GM23248 (cell line): Measurements from ENCODE around the gene MXD3. TPM values are rescaled to one million over a fixed set of nuclear protein-coding genes. Genes with fewer than 3 reads are reported as not detected.

Source experiments
- DNase-seq: peaks from one replicate; pipeline ENCODE4 v3.0.0-alpha.2; 2015
- H2AFZ ChIP-seq: fragments of 200-600 bp; sonication (generic); 2 replicates; pipeline ENCODE4 v1.6.1; 2016; ENCODE audit warnings: antibody characterized with exemption
- H3F3A ChIP-seq: fragments of 200-600 bp; sonication (generic); 2 replicates; pipeline ENCODE4 v1.6.1; 2016; ENCODE audit warnings: mild to moderate bottlenecking, antibody characterized with exemption, mixed run types; ENCODE audit not compliant: insufficient read depth
- H3K27ac ChIP-seq: fragments of 200-600 bp; sonication (generic); 2 replicates; pipeline ENCODE4 v1.5.1; 2016; ENCODE audit warnings: mild to moderate bottlenecking
- H3K27me3 ChIP-seq: fragments of 200-600 bp; sonication (generic); replicated peaks from 2 replicates; pipeline ENCODE4 v1.6.1; 2016; ENCODE audit warnings: mild to moderate bottlenecking; ENCODE audit not compliant: insufficient read depth
- H3K36me3 ChIP-seq: fragments of 200-600 bp; sonication (generic); 2 replicates; pipeline ENCODE4 v1.6.1; 2016; ENCODE audit warnings: low read depth, mild to moderate bottlenecking
- H3K4me1 ChIP-seq: fragments of 200-600 bp; sonication (generic); 2 replicates; pipeline ENCODE4 v1.6.1; 2016; ENCODE audit warnings: mild to moderate bottlenecking; ENCODE audit not compliant: insufficient read depth
- H3K4me2 ChIP-seq: fragments of 200-600 bp; sonication (generic); one replicate; pipeline ENCODE4 v1.6.1; 2016; ENCODE audit warnings: mild to moderate bottlenecking; ENCODE audit not compliant: unreplicated experiment
- H3K4me3 ChIP-seq: fragments of 200-600 bp; sonication (generic); 2 replicates; pipeline ENCODE4 v1.5.1; 2016; ENCODE audit warnings: mild to moderate bottlenecking
- H3K79me2 ChIP-seq: fragments of 200-600 bp; sonication (generic); 2 replicates; pipeline ENCODE4 v1.6.1; 2016; ENCODE audit warnings: mild to moderate bottlenecking; ENCODE audit not compliant: insufficient read depth
- H3K9ac ChIP-seq: fragments of 200-600 bp; sonication (generic); 2 replicates; pipeline ENCODE4 v1.6.1; 2016; ENCODE audit warnings: mild to moderate bottlenecking
- H3K9me2 ChIP-seq: fragments of 200-600 bp; sonication (generic); 2 replicates; pipeline ENCODE4 v1.6.1; 2016; ENCODE audit warnings: mixed run types, mild to moderate bottlenecking, moderate library complexity; ENCODE audit not compliant: insufficient read depth
- H3K9me3 ChIP-seq: fragments of 200-600 bp; sonication (generic); one replicate; pipeline ENCODE4 v1.6.1; 2017; ENCODE audit warnings: low read depth
- H4K20me1 ChIP-seq: fragments of 200-600 bp; sonication (generic); 2 replicates; pipeline ENCODE4 v1.6.0; 2016; ENCODE audit not compliant: insufficient read depth
- EZH2 ChIP-seq: fragments of 200-600 bp; sonication (generic); IDR thresholded peaks from 2 replicates; pipeline ENCODE4 v1.6.1; 2018; ENCODE audit warnings: antibody characterized with exemption, mild to moderate bottlenecking; ENCODE audit not compliant: insufficient read depth, poor library complexity, severe bottlenecking
- EZH2phosphoT487 ChIP-seq: fragments of 200-600 bp; sonication (generic); IDR thresholded peaks from 2 replicates; pipeline ENCODE4 v1.6.1; 2018; ENCODE audit warnings: antibody characterized with exemption, moderate library complexity, mild to moderate bottlenecking, low read depth; ENCODE audit not compliant: insufficient read depth
- WGBS, 2 experiments: methylation state at CpG; one replicate each; pipeline ENCODE4 v1.1.6; 2015 to 2017; ENCODE audit warnings: low lambda C conversion rate in 2 of 2, low coverage in 1 of 2; ENCODE audit errors: missing lambda C conversion rate in 2 of 2; 5-methylcytosine and 5-hydroxymethylcytosine counted together
- in situ Hi-C: fragments of 300-500 bp; cut with MboI; formaldehyde crosslinking; loops from 2 replicates; pipeline ENCODE4 v1.15.0; 2020
- polyA plus RNA-seq: library from polyadenylated mRNA; unstranded; fragments of >200 nt; fragmentation: Nextera tagmentation; extraction: Ambion mirVana; gene quantifications from 2 replicates; pipeline ENCODE4 v1.2.1, GENCODE V29; 2016
- total RNA-seq: library from RNA; depleted of rRNA; stranded (reverse); fragments of >200 nt; shearing (Covaris generic); gene quantifications from 2 replicates; pipeline ENCODE4 v1.2.3, GENCODE V29; 2014

Gene MXD3
- total and polyA plus RNA-seq, 2 experiments from 2014 or later, result 6.5 to 7.8 TPM

DNA sequence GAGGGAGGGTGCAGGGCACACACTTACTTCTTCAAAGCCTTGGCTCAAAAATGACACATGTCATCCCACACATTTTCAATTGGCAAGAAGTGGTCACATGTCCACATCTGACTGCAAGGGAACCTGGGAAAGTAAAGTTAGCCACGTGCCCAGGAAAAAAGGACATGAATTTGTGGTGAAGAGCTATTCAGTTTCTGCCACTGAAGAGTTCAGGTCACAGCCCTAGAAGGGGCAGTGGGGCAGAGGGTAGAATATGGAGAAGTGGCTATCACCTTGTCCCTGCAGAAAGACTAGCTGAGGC lies 44.1 kb upstream of the MXD3 start:
- Histone ChIP-seq H3F3A (no peaks in the 10 kb centered on the region), H4K20me1 (no peaks in the 10 kb centered on the region), H3K9me2 (no peaks in the 10 kb centered on the region), H3K4me3 (no peak overlapping the region), H3K9me3 (no peaks in the 10 kb centered on the region), H3K79me2 (peaks cover 5% of the 10 kb centered on the region), H3K27me3 (no peaks in the 10 kb centered on the region), H3K4me1 (no peaks in the 10 kb centered on the region), H3K27ac (no peak overlapping the region), H3K9ac (no peak overlapping the region), H3K36me3 (no peaks in the 10 kb centered on the region), H2AFZ (no peak overlapping the region), H3K4me2 (no peak overlapping the region)
- in situ Hi-C loops, result no loop called here
- no peak for DNase-seq
- 3 to 5% methylated on average over 1 of the region's 1 CpG for WGBS, 2 experiments
- TF ChIP-seq EZH2 (no peak), EZH2phosphoT487 (no peak)

- Histone ChIP-seq H3K4me1 (peaks cover 4% of the 10 kb centered on the region), H3K4me2 (no peak overlapping the region), H3K9me2 (no peaks in the 10 kb centered on the region), H3K9ac (no peak overlapping the region), H3K36me3 (no peaks in the 10 kb centered on the region), H3K4me3 (no peak overlapping the region), H3F3A (no peaks in the 10 kb centered on the region), H4K20me1 (no peaks in the 10 kb centered on the region), H3K9me3 (no peaks in the 10 kb centered on the region), H2AFZ (no peak overlapping the region), H3K27ac (no peak overlapping the region), H3K79me2 (peaks cover 10% of the 10 kb centered on the region), H3K27me3 (no peaks in the 10 kb centered on the region)
- no peak for TF ChIP-seq EZH2phosphoT487
- TF ChIP-seq EZH2, result no peak
- no peak for DNase-seq
- WGBS, 2 experiments, result 43 to 55% methylated on average over 1 of the region's 1 CpG
- in situ Hi-C loops, result no loop called here
Observed at GRCh38 chr5:177355162-177355867, 43.6 kb upstream of the MXD3 start.

- no peaks in the 10 kb centered on the region for H3F3A ChIP-seq
- H3K4me3 ChIP-seq, result no peak overlapping the region
- no peak for DNase-seq
- H3K4me1 ChIP-seq, result peaks cover 10% of the 10 kb centered on the region
- H3K4me2 ChIP-seq, result no peak overlapping the region
- no peak overlapping the region for H3K27ac ChIP-seq
- TF ChIP-seq EZH2phosphoT487, result no peak
- TF ChIP-seq EZH2, result no peak
- no peaks in the 10 kb centered on the region for H3K27me3 ChIP-seq
- H3K9me3 ChIP-seq, result no peaks in the 10 kb centered on the region
- H3K9ac ChIP-seq, result no peak overlapping the region
- no peaks in the 10 kb centered on the region for H3K36me3 ChIP-seq
- H3K79me2 ChIP-seq, result peaks cover 16% of the 10 kb centered on the region
- WGBS, 2 experiments, result 59 to 62% methylated on average over 3 of the region's 3 CpGs
- no peak overlapping the region for H2AFZ ChIP-seq
- H3K9me2 ChIP-seq, result no peaks in the 10 kb centered on the region
- H4K20me1 ChIP-seq, result no peaks in the 10 kb centered on the region
- in situ Hi-C loops, result no loop called here
Observed at GRCh38 chr5:177354711-177355110, 43.0 kb upstream of the MXD3 start.

- Histone ChIP-seq H3K36me3 (no peaks in the 10 kb centered on the region), H3K27ac (no peak overlapping the region), H3F3A (no peaks in the 10 kb centered on the region), H3K4me2 (no peak overlapping the region), H3K9me3 (no peaks in the 10 kb centered on the region), H3K79me2 (peaks cover 20% of the 10 kb centered on the region), H3K9ac (no peak overlapping the region), H3K9me2 (no peaks in the 10 kb centered on the region), H2AFZ (no peak overlapping the region), H3K4me3 (no peak overlapping the region), H3K27me3 (no peaks in the 10 kb centered on the region), H3K4me1 (peaks cover 13% of the 10 kb centered on the region), H4K20me1 (no peaks in the 10 kb centered on the region)
- DNase-seq, result no peak
- 94% methylated on average over 3 of the region's 3 CpGs for WGBS, 2 experiments
- in situ Hi-C loops, result no loop called here
- TF ChIP-seq EZH2 (no peak), EZH2phosphoT487 (no peak)
Observed at GRCh38 chr5:177354256-177354655, 42.6 kb upstream of the MXD3 start.
